Measurements from ENCODE around the gene ALDOA. TPM values are rescaled to one million over a fixed set of nuclear protein-coding genes. Genes with fewer than 3 reads are reported as not detected.

The ALDOA gene
- total RNA-seq, 1 experiment from 2014 or later, result 1,165 TPM

GRCh38 chr16:30075503-30076275 lies 10.1 kb downstream of the ALDOA start, which contains the start of gene PPP4C:
TSS of gene PPP4C (plus strand) at chr16:30075994. CDS start at chr16:30076378, 384 bp downstream.
- intact Hi-C loops (cut with micrococcal nuclease), result loop anchor here (1.0 kb wide), 1 partner anchor 9 kb away; no protein-coding TSS in a partner anchor
- peak within 1 kb of the TSS; percentile 97 for H3K27ac Mint-ChIP-seq (ENCODE audit: low read depth, unreplicated experiment)
- H3K36me3 Mint-ChIP-seq (ENCODE audit: insufficient read depth, unreplicated experiment), result peaks cover 68% of the 10 kb centered on the region
- CTCF ChIA-PET, result interaction anchor here (0.6 to 2.2 kb wide), 3 partner anchors 16 to 132 kb away, joined by 3 to 24 read pairs (median 3); partner anchors contain the start of gene TBX6
- BruUV-seq (replicated peaks), result TSS peak; percentile 96
- no peak for TF ChIP-seq CTCF (IDR thresholded peaks at IDR 0.05; ENCODE audit: unreplicated experiment)
- H3K4me1 Mint-ChIP-seq (ENCODE audit: insufficient read depth, unreplicated experiment), result peaks cover 20% of the 10 kb centered on the region
- H3K27me3 Mint-ChIP-seq (ENCODE audit: insufficient read depth, unreplicated experiment), result no peaks in the 10 kb centered on the region
- no peaks in the 10 kb centered on the region for H3K9me3 Mint-ChIP-seq (ENCODE audit: unreplicated experiment)
- peak; percentile 88 for DNase-seq (ENCODE audit: unreplicated experiment)
- H3K4me3 Mint-ChIP-seq (ENCODE audit: unreplicated experiment), result peak within 1 kb of the TSS; percentile 84
- POLR2A ChIA-PET, result interaction anchor here (0.6 to 6.1 kb wide), 17 partner anchors 10 to 451 kb away, joined by 3 to 155 read pairs (median 4); partner anchors contain the start of genes ALDOA, CD2BP2, INO80E and TBX6

GRCh38 chr16:30076276-30076791 lies 10.8 kb downstream of the ALDOA start:
- TF ChIP-seq CTCF (IDR thresholded peaks at IDR 0.05; ENCODE audit: unreplicated experiment), result no peak
- H3K9me3 Mint-ChIP-seq (ENCODE audit: unreplicated experiment), result no peaks in the 10 kb centered on the region
- H3K27ac Mint-ChIP-seq (ENCODE audit: low read depth, unreplicated experiment), result peak overlapping the region; percentile 97
- CTCF ChIA-PET, result interaction anchor here (0.6 to 2.2 kb wide), 4 partner anchors 15 to 48 kb away, joined by 3 to 24 read pairs (median 3); partner anchors contain the start of gene TBX6
- peaks cover 20% of the 10 kb centered on the region for H3K4me1 Mint-ChIP-seq (ENCODE audit: insufficient read depth, unreplicated experiment)
- no peaks in the 10 kb centered on the region for H3K27me3 Mint-ChIP-seq (ENCODE audit: insufficient read depth, unreplicated experiment)
- peak; percentile 30 for DNase-seq (ENCODE audit: unreplicated experiment)
- H3K4me3 Mint-ChIP-seq (ENCODE audit: unreplicated experiment), result peak overlapping the region; percentile 84
- POLR2A ChIA-PET, result interaction anchor here (0.6 to 6.1 kb wide), 15 partner anchors 9 to 433 kb away, joined by 3 to 155 read pairs (median 4); partner anchors contain the start of genes ALDOA, CD2BP2, INO80E and KIF22
- TSS peak; percentile 30 for BruUV-seq (replicated peaks)
- intact Hi-C loops (cut with micrococcal nuclease), result loop anchor here (1.0 kb wide), 1 partner anchor 10 kb away; no protein-coding TSS in a partner anchor
- peaks cover 68% of the 10 kb centered on the region for H3K36me3 Mint-ChIP-seq (ENCODE audit: insufficient read depth, unreplicated experiment)

GRCh38 chr16:30077656-30078055 lies 12.1 kb downstream of the ALDOA start:
- no peak for TF ChIP-seq CTCF (IDR thresholded peaks at IDR 0.05; ENCODE audit: unreplicated experiment)
- DNase-seq (ENCODE audit: unreplicated experiment), result no peak
- peaks cover 68% of the 10 kb centered on the region for H3K36me3 Mint-ChIP-seq (ENCODE audit: insufficient read depth, unreplicated experiment)
- peak overlapping the region; percentile 97 for H3K27ac Mint-ChIP-seq (ENCODE audit: low read depth, unreplicated experiment)
- CTCF ChIA-PET, result interaction anchor here (0.9 to 2.2 kb wide), 3 partner anchors 14 to 135 kb away, joined by 3 to 24 read pairs (median 3); partner anchors contain the start of gene TBX6
- POLR2A ChIA-PET, result interaction anchor here (1.2 to 6.1 kb wide), 6 partner anchors 12 to 46 kb away, joined by 3 to 155 read pairs (median 9); partner anchors contain the start of genes ALDOA, TBX6 and YPEL3
- intact Hi-C loops (cut with micrococcal nuclease), result no loop called here
- BruUV-seq (replicated peaks), result no TSS peak
- no peaks in the 10 kb centered on the region for H3K27me3 Mint-ChIP-seq (ENCODE audit: insufficient read depth, unreplicated experiment)
- H3K9me3 Mint-ChIP-seq (ENCODE audit: unreplicated experiment), result no peaks in the 10 kb centered on the region
- peaks cover 20% of the 10 kb centered on the region for H3K4me1 Mint-ChIP-seq (ENCODE audit: insufficient read depth, unreplicated experiment)
- H3K4me3 Mint-ChIP-seq (ENCODE audit: unreplicated experiment), result peak overlapping the region; percentile 84

GRCh38 chr16:30078744-30079143 lies 13.2 kb downstream of the ALDOA start:
- ChIA-PET CTCF (interaction anchor here (0.9 to 1.0 kb wide), 2 partner anchors 46 to 136 kb away, joined by 3 to 6 read pairs; no protein-coding TSS in a partner anchor), POLR2A (interaction anchor here (1.2 to 6.1 kb wide), 5 partner anchors 10 to 18 kb away, joined by 4 to 155 read pairs (median 12); partner anchors contain the start of genes ALDOA, TBX6 and YPEL3)
- Mint-ChIP-seq H3K4me3 (ENCODE audit: unreplicated experiment) (no peak overlapping the region), H3K27me3 (ENCODE audit: insufficient read depth, unreplicated experiment) (no peaks in the 10 kb centered on the region), H3K27ac (ENCODE audit: low read depth, unreplicated experiment) (no peak overlapping the region), H3K4me1 (ENCODE audit: insufficient read depth, unreplicated experiment) (peaks cover 20% of the 10 kb centered on the region), H3K9me3 (ENCODE audit: unreplicated experiment) (no peaks in the 10 kb centered on the region), H3K36me3 (ENCODE audit: insufficient read depth, unreplicated experiment) (peaks cover 66% of the 10 kb centered on the region)
- no peak for DNase-seq (ENCODE audit: unreplicated experiment)
- no TSS peak for BruUV-seq (replicated peaks)
- intact Hi-C loops (cut with micrococcal nuclease), result no loop called here
- no peak for TF ChIP-seq CTCF (IDR thresholded peaks at IDR 0.05; ENCODE audit: unreplicated experiment)

Measured in MCF 10A (cell line).